Sigmoid colon (tissue), 4 donors: ENCODE data around the gene VDAC2.

Experiments used
- CTCF ChIP-seq, 4 experiments: fragments of 450-650 bp in 3 of 4; fragments of 200-600 bp in 1 of 4; IDR thresholded peaks; one replicate each; pipeline ENCODE4 v1.5.1; 2016 to 2019; ENCODE audit warnings: antibody characterized with exemption in 4 of 4, mild to moderate bottlenecking in 3 of 4, moderate library complexity in 2 of 4
- EP300 ChIP-seq, 4 donors: sonication (generic); formaldehyde crosslinking; IDR thresholded peaks; one replicate each; pipeline ENCODE4 v1.6.1; 2017; ENCODE audit warnings: antibody characterized with exemption in 4 of 4
- POLR2AphosphoS5 ChIP-seq, 4 donors: sonication (generic); formaldehyde crosslinking; IDR thresholded peaks; one replicate each; pipeline ENCODE4 v1.6.1; 2017; ENCODE audit warnings: antibody characterized with exemption in 4 of 4

GRCh38 chr10:75228834-75229233 lies 18.2 kb downstream of the VDAC2 start:
- no peak for TF ChIP-seq CTCF (IDR thresholded peaks at IDR 0.05)
- no peak for TF ChIP-seq POLR2AphosphoS5 (IDR thresholded peaks at IDR 0.05)
- no peak for TF ChIP-seq EP300 (IDR thresholded peaks at IDR 0.05)
